Measurements from ENCODE around the gene VSIG4. TPM values are rescaled to one million over a fixed set of nuclear protein-coding genes. Genes with fewer than 3 reads are reported as not detected.

VSIG4 gene
- polyA plus RNA-seq, 1 experiment = not detected

DNA sequence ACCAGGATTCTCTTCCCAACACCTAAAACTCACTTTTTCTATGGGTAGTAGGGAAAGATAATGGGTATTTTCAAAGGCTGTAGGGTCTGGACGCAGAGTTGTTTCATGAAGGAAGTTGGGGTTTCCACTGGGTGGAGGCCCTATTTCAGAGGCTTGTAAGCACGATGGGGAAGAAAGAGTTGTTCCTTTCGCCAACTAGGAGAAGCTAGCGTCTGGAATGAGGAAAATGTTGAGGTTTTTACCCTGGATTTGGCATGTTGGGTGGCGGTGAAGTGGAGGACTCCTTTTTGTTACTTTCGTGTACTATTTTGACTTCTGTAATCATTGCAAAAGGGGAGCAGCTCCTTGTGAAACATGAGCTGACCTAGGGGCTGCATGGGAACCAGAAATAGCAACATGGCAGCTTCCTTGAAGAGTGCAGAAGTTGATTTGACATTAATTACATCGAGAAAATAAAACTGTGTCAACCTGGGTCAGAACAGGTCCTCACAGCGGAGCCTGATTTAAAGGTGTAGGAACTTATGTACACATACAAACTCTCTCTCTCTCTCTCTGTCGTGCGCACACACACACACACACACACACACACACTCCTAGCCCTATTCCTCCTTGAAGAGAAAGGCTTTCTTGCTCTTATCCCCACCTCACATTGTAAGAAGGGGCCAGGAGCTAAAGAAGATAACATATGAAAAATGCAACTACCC lies 19.1 kb downstream of the VSIG4 start:
- ChIA-PET CTCF (interaction anchor here (0.6 to 0.7 kb wide), 2 partner anchors 24 to 25 kb away, joined by 3 read pairs; no protein-coding TSS in a partner anchor), POLR2A (no interaction called here)
- Histone ChIP-seq H3K36me3 (ENCODE audit: control insufficient read depth, insufficient read depth, low read length) (no peaks in the 10 kb centered on the region), H3K27me3 (ENCODE audit: control insufficient read depth, insufficient read depth, low read length) (no peaks in the 10 kb centered on the region), H3K4me3 (ENCODE audit: low read depth, low read length) (no peak overlapping the region)
- TF ChIP-seq, protein P1, sequence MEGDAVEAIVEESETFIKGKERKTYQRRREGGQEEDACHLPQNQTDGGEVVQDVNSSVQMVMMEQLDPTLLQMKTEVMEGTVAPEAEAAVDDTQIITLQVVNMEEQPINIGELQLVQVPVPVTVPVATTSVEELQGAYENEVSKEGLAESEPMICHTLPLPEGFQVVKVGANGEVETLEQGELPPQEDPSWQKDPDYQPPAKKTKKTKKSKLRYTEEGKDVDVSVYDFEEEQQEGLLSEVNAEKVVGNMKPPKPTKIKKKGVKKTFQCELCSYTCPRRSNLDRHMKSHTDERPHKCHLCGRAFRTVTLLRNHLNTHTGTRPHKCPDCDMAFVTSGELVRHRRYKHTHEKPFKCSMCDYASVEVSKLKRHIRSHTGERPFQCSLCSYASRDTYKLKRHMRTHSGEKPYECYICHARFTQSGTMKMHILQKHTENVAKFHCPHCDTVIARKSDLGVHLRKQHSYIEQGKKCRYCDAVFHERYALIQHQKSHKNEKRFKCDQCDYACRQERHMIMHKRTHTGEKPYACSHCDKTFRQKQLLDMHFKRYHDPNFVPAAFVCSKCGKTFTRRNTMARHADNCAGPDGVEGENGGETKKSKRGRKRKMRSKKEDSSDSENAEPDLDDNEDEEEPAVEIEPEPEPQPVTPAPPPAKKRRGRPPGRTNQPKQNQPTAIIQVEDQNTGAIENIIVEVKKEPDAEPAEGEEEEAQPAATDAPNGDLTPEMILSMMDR (IDR thresholded peaks at IDR 0.05; ENCODE audit: insufficient read depth, low read depth, low read length) = no peak
- DNase-seq (ENCODE audit: low read depth) = no peak

DNA sequence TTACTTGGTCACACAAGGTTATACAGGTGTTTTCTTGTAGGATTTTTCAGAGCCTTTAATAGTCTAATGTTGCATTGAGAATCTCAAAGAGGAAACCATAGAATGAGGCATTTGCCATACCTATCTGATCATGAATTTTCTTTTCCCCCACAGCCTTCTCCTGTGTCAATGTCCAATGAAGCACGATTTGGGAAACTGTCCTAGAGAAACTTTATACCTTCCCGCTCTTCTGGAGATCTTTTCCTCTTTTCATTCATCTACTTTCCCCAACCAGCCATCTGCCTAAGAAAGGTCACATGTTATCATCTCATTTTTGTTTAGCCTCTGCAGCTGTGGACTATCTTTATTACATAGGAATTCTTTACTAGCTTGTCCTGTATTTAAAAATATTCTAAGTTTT lies 19.9 kb downstream of the VSIG4 start:
- no peaks in the 10 kb centered on the region for H3K36me3 ChIP-seq (ENCODE audit: control insufficient read depth, insufficient read depth, low read length)
- no peak for DNase-seq (ENCODE audit: low read depth)
- TF ChIP-seq, protein P1 (IDR thresholded peaks at IDR 0.05; ENCODE audit: insufficient read depth, low read depth, low read length) = no peak
- no peak overlapping the region for H3K4me3 ChIP-seq (ENCODE audit: low read depth, low read length)
- POLR2A ChIA-PET = no interaction called here
- no peaks in the 10 kb centered on the region for H3K27me3 ChIP-seq (ENCODE audit: control insufficient read depth, insufficient read depth, low read length)
- CTCF ChIA-PET = no interaction called here

DNA sequence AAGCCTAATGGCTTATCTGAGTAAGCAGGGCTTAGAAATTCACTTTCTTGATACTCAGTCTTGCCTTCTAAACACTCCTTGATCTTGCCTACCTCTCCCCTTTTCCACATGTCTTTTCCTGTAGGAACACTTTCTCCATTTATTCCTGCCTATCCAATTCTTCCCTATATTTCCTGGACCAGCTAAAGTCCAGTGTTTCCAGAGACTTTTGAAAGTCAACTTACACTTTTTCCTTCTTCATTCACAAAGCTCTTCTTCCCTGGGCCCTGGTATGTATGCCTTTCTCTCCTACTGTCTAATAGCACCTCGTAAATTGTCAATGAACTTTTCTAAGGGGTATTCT lies 20.6 kb downstream of the VSIG4 start:
- no peaks in the 10 kb centered on the region for H3K36me3 ChIP-seq (ENCODE audit: control insufficient read depth, insufficient read depth, low read length)
- no peaks in the 10 kb centered on the region for H3K27me3 ChIP-seq (ENCODE audit: control insufficient read depth, insufficient read depth, low read length)
- ChIA-PET POLR2A (no interaction called here), CTCF (no interaction called here)
- DNase-seq (ENCODE audit: low read depth) = no peak
- TF ChIP-seq, protein P1 (IDR thresholded peaks at IDR 0.05; ENCODE audit: insufficient read depth, low read depth, low read length) = no peak
- H3K4me3 ChIP-seq (ENCODE audit: low read depth, low read length) = no peak overlapping the region

DNA sequence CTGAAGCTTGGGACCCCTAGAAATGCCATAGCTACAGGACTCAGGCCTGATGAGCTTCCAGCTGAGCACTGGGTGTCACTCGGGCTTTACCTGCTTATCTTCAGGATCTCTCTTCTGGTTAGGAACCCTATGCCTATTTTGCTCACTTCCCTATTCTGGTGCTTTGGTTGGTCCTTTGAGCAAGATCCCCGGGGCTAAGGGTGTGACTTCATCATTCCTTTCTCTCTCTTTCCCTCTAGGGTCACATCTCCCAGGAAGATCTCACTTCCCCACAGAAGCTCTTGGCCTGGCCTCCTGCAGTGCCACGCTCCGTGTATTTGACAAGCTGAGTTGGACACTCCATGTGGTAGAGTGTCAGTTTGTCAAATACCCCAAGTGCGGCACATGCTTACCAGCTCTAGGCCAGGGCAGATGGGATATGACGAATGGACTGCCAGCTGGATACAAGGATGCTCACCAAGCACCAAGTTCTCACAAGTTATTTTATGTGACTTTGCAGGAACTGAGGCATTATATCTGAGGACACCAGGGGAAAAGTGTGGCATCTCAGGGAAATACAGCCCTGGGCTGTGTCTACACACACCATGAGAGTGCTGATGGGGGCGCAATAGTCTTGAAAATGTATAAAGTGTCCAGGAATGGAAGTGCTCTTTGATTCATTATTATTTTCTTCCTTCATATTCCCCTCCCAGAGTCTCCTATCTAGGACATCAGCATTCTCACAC lies 21.1 kb downstream of the VSIG4 start:
- CTCF ChIA-PET = no interaction called here
- TF ChIP-seq, protein P1 (IDR thresholded peaks at IDR 0.05; ENCODE audit: insufficient read depth, low read depth, low read length) = no peak
- POLR2A ChIA-PET = no interaction called here
- H3K27me3 ChIP-seq (ENCODE audit: control insufficient read depth, insufficient read depth, low read length) = no peaks in the 10 kb centered on the region
- no peak overlapping the region for H3K4me3 ChIP-seq (ENCODE audit: low read depth, low read length)
- H3K36me3 ChIP-seq (ENCODE audit: control insufficient read depth, insufficient read depth, low read length) = no peaks in the 10 kb centered on the region
- no peak for DNase-seq (ENCODE audit: low read depth)

DNA sequence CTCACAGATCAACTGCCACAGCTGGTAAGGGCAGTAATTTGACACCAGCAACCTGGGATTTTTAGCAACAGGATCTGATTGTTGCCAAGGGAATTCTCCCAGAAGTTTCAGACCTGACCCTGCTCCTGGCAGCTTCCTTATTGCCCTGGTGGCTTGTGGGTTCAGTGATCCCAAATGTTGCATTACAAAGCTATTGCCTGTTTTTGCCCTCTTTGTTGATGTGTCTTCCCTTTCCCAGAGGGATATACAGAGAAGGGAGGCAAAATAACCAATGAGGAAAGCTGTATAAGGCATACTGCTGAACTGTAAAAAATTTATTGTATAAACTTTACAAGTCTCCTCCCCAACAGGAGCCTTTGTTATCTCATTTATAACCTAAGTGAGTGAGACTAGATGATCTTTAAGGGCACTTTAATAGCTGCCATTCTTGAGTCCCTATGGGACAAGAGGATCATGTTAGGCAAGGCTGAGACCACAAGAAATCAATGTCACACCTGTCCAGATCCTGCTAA lies 22.2 kb downstream of the VSIG4 start:
- DNase-seq (ENCODE audit: low read depth) = no peak
- CTCF ChIA-PET = no interaction called here
- H3K36me3 ChIP-seq (ENCODE audit: control insufficient read depth, insufficient read depth, low read length) = no peaks in the 10 kb centered on the region
- TF ChIP-seq, protein P1 (IDR thresholded peaks at IDR 0.05; ENCODE audit: insufficient read depth, low read depth, low read length) = no peak
- H3K4me3 ChIP-seq (ENCODE audit: low read depth, low read length) = no peak overlapping the region
- no peaks in the 10 kb centered on the region for H3K27me3 ChIP-seq (ENCODE audit: control insufficient read depth, insufficient read depth, low read length)
- POLR2A ChIA-PET = no interaction called here
